Measurements from ENCODE around the gene ACTL6B. TPM values are rescaled to one million over a fixed set of nuclear protein-coding genes. Genes with fewer than 3 reads are reported as not detected.

ACTL6B gene
- total RNA-seq, 1 experiment from 2014 or later: not detected

DNA sequence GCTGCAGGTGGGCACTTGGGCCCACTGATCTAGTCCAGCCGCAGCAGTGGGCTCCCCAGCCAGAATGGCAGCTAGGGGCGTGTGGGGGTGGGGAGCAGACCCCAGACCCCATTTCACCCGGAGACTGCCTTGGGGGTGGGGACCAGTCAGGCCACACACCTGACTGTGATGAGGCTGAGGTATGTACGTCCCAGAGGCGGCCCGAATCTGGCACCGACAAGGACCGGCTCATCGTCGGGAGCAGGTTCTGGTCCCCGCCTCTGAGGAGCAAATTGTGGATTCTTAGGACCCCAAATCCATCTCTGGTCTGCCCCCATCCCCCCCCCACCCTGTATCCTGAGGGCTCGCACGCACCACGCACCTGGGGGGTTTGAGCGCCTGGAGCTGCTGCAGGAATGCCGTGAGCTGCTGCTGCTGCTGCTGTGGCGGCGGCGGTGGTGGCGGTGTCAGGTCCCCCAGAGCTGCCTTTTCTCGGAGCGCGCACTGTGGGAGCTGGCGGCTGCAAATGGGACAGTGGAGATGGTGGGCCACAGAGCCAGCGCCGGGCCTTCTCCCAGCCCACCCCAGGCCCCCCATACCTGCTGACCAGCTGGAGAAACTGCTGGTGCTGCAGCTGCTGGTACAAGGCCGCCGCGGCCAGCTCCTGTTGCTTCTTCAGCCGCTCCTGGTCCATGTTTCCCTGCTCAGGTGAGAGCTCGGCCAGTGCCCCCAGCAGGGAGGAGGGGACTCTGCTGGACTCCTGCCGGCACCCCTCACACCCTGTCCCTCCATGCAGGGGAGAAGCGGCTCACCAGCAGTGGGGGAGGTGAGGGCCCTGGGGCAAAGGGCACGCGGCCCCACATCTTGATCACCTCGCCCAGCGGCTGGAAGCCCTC, 27.6 kb upstream of the ACTL6B start:
- Histone ChIP-seq H4K20me1 (ENCODE audit: low read length) (no peaks in the 10 kb centered on the region), H3K9ac (ENCODE audit: low read length) (no peak overlapping the region), H3F3A (ENCODE audit: low read length, unreplicated experiment) (no peaks in the 10 kb centered on the region), H3K4me2 (ENCODE audit: low read length) (no peak overlapping the region), H3K36me3 (ENCODE audit: low read depth, low read length) (peaks cover 14% of the 10 kb centered on the region), H3K9me3 (ENCODE audit: low read length) (no peaks in the 10 kb centered on the region), H3K9me2 (replicated peaks; ENCODE audit: low read length) (no peaks in the 10 kb centered on the region), H3K4me3 (ENCODE audit: low read length) (no peak overlapping the region), H2AFZ (ENCODE audit: low read length) (no peak overlapping the region), H3K4me1 (ENCODE audit: insufficient read depth, low read length) (no peaks in the 10 kb centered on the region), H3K27ac (ENCODE audit: low read length) (no peak overlapping the region), H3K27me3 (ENCODE audit: low read length) (no peaks in the 10 kb centered on the region), H3K79me2 (ENCODE audit: low read length) (peaks cover 6% of the 10 kb centered on the region)
- CTCF ChIA-PET: no interaction called here
- ATAC-seq (no peak), DNase-seq (no peak)
- intact Hi-C loops (cut with micrococcal nuclease): no loop called here
- POLR2A ChIA-PET (ENCODE audit: unreplicated experiment): no interaction called here
- TF ChIP-seq EZH2 (IDR thresholded peaks at IDR 0.05; ENCODE audit: low read length, unreplicated experiment) (no peak), EZH2phosphoT487 (IDR thresholded peaks at IDR 0.05; ENCODE audit: borderline replicate concordance, low read length) (no peak)
- TF ChIP-seq, protein P1, sequence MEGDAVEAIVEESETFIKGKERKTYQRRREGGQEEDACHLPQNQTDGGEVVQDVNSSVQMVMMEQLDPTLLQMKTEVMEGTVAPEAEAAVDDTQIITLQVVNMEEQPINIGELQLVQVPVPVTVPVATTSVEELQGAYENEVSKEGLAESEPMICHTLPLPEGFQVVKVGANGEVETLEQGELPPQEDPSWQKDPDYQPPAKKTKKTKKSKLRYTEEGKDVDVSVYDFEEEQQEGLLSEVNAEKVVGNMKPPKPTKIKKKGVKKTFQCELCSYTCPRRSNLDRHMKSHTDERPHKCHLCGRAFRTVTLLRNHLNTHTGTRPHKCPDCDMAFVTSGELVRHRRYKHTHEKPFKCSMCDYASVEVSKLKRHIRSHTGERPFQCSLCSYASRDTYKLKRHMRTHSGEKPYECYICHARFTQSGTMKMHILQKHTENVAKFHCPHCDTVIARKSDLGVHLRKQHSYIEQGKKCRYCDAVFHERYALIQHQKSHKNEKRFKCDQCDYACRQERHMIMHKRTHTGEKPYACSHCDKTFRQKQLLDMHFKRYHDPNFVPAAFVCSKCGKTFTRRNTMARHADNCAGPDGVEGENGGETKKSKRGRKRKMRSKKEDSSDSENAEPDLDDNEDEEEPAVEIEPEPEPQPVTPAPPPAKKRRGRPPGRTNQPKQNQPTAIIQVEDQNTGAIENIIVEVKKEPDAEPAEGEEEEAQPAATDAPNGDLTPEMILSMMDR (conservative IDR thresholded peaks at IDR 0.05; ENCODE audit: low read depth, low read length): no peak
- BruUV-seq (replicated peaks): no TSS peak

DNA sequence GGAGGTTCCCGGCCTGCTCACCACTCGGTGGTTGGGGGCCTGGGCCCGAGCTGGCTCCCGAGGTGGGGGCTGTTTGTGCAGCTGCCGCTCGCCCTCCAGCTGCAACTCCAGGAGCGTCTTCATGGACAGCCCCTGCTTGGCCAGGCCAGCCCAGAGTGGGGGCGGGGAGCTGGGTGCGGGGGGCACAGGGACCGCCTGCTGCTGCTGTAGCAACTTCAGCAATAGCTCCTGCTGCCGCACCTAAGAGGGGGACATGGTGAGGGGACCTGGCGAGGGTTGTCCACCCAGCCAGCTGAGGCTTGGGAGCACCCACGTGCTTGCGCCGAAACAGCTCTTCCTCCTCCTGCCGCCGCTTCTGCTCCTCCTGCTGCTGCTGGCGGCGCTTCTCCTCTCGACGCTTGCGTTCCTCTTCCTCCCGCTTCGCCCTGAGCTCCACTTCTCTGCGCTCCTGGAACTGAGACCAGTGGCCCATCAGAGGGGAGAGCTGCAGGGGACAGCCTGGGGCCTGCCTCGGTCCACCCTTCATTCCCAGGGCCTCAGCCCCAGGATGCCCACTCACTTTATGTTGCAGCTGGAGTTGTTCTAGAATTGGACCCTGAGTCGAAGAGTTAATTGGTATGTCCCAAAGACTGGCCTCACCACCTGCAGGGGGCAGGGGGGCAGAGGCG, 26.9 kb upstream of the ACTL6B start:
- H3K4me3 ChIP-seq (ENCODE audit: low read length): no peak overlapping the region
- no peaks in the 10 kb centered on the region for H3K27me3 ChIP-seq (ENCODE audit: low read length)
- no TSS peak for BruUV-seq (replicated peaks)
- DNase-seq (no peak), ATAC-seq (no peak)
- H3K4me1 ChIP-seq (ENCODE audit: insufficient read depth, low read length): no peaks in the 10 kb centered on the region
- no peak overlapping the region for H2AFZ ChIP-seq (ENCODE audit: low read length)
- H3K79me2 ChIP-seq (ENCODE audit: low read length): no peaks in the 10 kb centered on the region
- no peak overlapping the region for H3K27ac ChIP-seq (ENCODE audit: low read length)
- no peaks in the 10 kb centered on the region for H3K9me3 ChIP-seq (ENCODE audit: low read length)
- H3K4me2 ChIP-seq (ENCODE audit: low read length): no peak overlapping the region
- peaks cover 14% of the 10 kb centered on the region for H3K36me3 ChIP-seq (ENCODE audit: low read depth, low read length)
- ChIA-PET CTCF (no interaction called here), POLR2A (ENCODE audit: unreplicated experiment) (no interaction called here)
- intact Hi-C loops (cut with micrococcal nuclease): no loop called here
- no peak overlapping the region for H3K9ac ChIP-seq (ENCODE audit: low read length)
- H4K20me1 ChIP-seq (ENCODE audit: low read length): no peaks in the 10 kb centered on the region
- no peaks in the 10 kb centered on the region for H3K9me2 ChIP-seq (replicated peaks; ENCODE audit: low read length)
- no peak for TF ChIP-seq EZH2phosphoT487 (IDR thresholded peaks at IDR 0.05; ENCODE audit: borderline replicate concordance, low read length)
- H3F3A ChIP-seq (ENCODE audit: low read length, unreplicated experiment): no peaks in the 10 kb centered on the region

DNA sequence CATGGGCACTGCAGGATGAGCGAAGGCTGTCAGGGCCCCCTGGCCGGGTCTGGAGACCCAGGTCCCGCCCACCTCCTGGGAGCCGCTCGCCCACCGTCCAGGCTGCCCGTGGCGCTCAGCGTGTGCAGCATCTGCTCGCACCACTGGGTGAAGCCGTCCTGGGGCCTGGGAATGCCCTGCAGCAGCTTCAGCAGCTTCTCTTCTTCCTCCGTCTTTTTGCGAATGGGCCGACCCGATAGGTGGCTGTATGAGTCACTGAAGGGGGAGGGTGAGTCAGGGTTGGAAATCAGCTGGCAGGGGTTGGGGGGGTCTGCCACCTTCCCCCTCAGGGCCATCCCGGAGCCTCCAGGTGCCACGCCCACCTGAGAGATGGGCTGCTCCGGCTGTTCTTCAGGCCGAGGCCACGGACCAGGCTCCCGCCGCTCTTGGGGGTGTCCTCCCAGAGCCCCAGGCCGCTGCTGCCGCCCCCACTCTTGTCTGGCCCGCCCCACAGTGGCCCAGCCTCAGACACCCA, 26.0 kb upstream of the ACTL6B start:
- H3K4me3 ChIP-seq (ENCODE audit: low read length): no peak overlapping the region
- TF ChIP-seq, protein P1 (conservative IDR thresholded peaks at IDR 0.05; ENCODE audit: low read depth, low read length): no peak
- TF ChIP-seq EZH2phosphoT487 (IDR thresholded peaks at IDR 0.05; ENCODE audit: borderline replicate concordance, low read length): no peak
- TF ChIP-seq EZH2 (IDR thresholded peaks at IDR 0.05; ENCODE audit: low read length, unreplicated experiment): no peak
- DNase-seq (peak; percentile 43), ATAC-seq (peak; percentile 43)
- H4K20me1 ChIP-seq (ENCODE audit: low read length): no peaks in the 10 kb centered on the region
- no peaks in the 10 kb centered on the region for H3K9me2 ChIP-seq (replicated peaks; ENCODE audit: low read length)
- ChIA-PET CTCF (no interaction called here), POLR2A (ENCODE audit: unreplicated experiment) (no interaction called here)
- no peak overlapping the region for H3K9ac ChIP-seq (ENCODE audit: low read length)
- H3K9me3 ChIP-seq (ENCODE audit: low read length): no peaks in the 10 kb centered on the region
- peaks cover 21% of the 10 kb centered on the region for H3K36me3 ChIP-seq (ENCODE audit: low read depth, low read length)
- no peaks in the 10 kb centered on the region for H3K4me1 ChIP-seq (ENCODE audit: insufficient read depth, low read length)
- no peaks in the 10 kb centered on the region for H3F3A ChIP-seq (ENCODE audit: low read length, unreplicated experiment)
- intact Hi-C loops (cut with micrococcal nuclease): no loop called here
- no peak overlapping the region for H3K27ac ChIP-seq (ENCODE audit: low read length)
- no peak overlapping the region for H2AFZ ChIP-seq (ENCODE audit: low read length)
- H3K79me2 ChIP-seq (ENCODE audit: low read length): no peaks in the 10 kb centered on the region
- H3K4me2 ChIP-seq (ENCODE audit: low read length): no peak overlapping the region
- H3K27me3 ChIP-seq (ENCODE audit: low read length): no peaks in the 10 kb centered on the region
- BruUV-seq (replicated peaks): no TSS peak

All from PC-3 (cell line).